Testis (tissue), 3 donors: ENCODE measurements around the gene ZNF850. TPM values are rescaled to one million over a fixed set of nuclear protein-coding genes. Genes with fewer than 3 reads are reported as not detected.

ENCODE experiments used
- DNase-seq: peaks from one replicate; pipeline ENCODE4 v3.0.0-alpha.2; 2019
- H3K27ac ChIP-seq, 2 donors: fragments of 200-600 bp; sonication (generic); one replicate each; pipeline ENCODE4 v1.5.1; 2019
- H3K27me3 ChIP-seq: fragments of 200-600 bp; sonication (generic); one replicate; pipeline ENCODE4 v1.5.1; 2019
- H3K36me3 ChIP-seq: fragments of 200-600 bp; sonication (generic); one replicate; pipeline ENCODE4 v1.5.1; 2017; ENCODE audit warnings: low read depth; ENCODE audit errors: missing control alignments
- H3K4me1 ChIP-seq: fragments of 200-600 bp; sonication (generic); one replicate; pipeline ENCODE4 v1.5.1; 2019
- H3K4me3 ChIP-seq, 2 donors: fragments of 200-600 bp; sonication (generic); one replicate each; pipeline ENCODE4 v1.5.1; 2017 to 2019
- H3K9me3 ChIP-seq: fragments of 200-600 bp; sonication (generic); one replicate; pipeline ENCODE4 v1.5.1; 2017
- CTCF ChIP-seq, 3 experiments: fragments of 450-650 bp in 2 of 3; fragments of 200-600 bp in 1 of 3; sonication (generic) in 1 of 3; IDR thresholded peaks; one replicate each; pipeline ENCODE4 v1.5.1; 2016 to 2019; ENCODE audit warnings: antibody characterized with exemption in 3 of 3, mild to moderate bottlenecking in 2 of 3, moderate library complexity in 1 of 3
- POLR2A ChIP-seq: fragments of 450-650 bp; IDR thresholded peaks from one replicate; pipeline ENCODE4 v1.6.1; 2017; ENCODE audit warnings: antibody characterized with exemption, mild to moderate bottlenecking, moderate library complexity
- whole genome bisulfite sequencing, 2 donors: methylation state at CpG; one replicate each; pipeline ENCODE4 v1.1.5; 2018; 5-methylcytosine and 5-hydroxymethylcytosine counted together
- intact Hi-C: fragments of 100-400 bp; cut with DNase I; formaldehyde crosslinking; loops from one replicate; pipeline ENCODE4 v1.15.1; 2023; ENCODE audit warnings: low total_unique reads
- polyA plus RNA-seq: library from polyadenylated mRNA; stranded (reverse); fragments of 350-450 nt; fragmentation: Illumina TruSeq; extraction: RNeasy Lipid Tissue Mini Kit (QIAGEN cat#74804); gene quantifications from one replicate; pipeline ENCODE4 v1.2.3, GENCODE V29; 2014; ENCODE audit warnings: low read depth, low replicate concordance; ENCODE audit not compliant: insufficient read depth
- total RNA-seq, 2 donors: library from RNA; depleted of rRNA; stranded (reverse); fragments of >200 nt; gene quantifications; one replicate each; pipeline ENCODE4 v1.2.3, GENCODE V29; 2016

ZNF850 gene
- total and polyA plus RNA-seq, 3 donors from 2014 or later: 4.1 to 17.8 (median 10.6) TPM

- no peak for TF ChIP-seq POLR2A
- no peak for TF ChIP-seq CTCF (IDR thresholded peaks at IDR 0.05)
Measured at GRCh38 chr19:36668646-36669045, 104.0 kb downstream of the ZNF850 start.

GRCh38 chr19:36665832-36666231, 106.8 kb downstream of the ZNF850 start:
- intact Hi-C loops: no loop called here
- WGBS, 2 donors: 44% methylated on average over 14 of the region's 14 CpGs
- DNase-seq: no peak
- H3K27me3 ChIP-seq: no peaks in the 10 kb centered on the region
- no peaks in the 10 kb centered on the region for H3K36me3 ChIP-seq
- peak overlapping the region; percentile 72 to 81 for H3K4me3 ChIP-seq
- no peaks in the 10 kb centered on the region for H3K4me1 ChIP-seq
- H3K27ac ChIP-seq: no peak overlapping the region
- no peaks in the 10 kb centered on the region for H3K9me3 ChIP-seq
- no peak for TF ChIP-seq CTCF (IDR thresholded peaks at IDR 0.05)
- TF ChIP-seq POLR2A: no peak

More at GRCh38 chr19:36668646-36669045, 104.0 kb downstream of the ZNF850 start:
- Histone ChIP-seq H3K27ac (no peak overlapping the region), H3K9me3 (no peaks in the 10 kb centered on the region), H3K4me1 (no peaks in the 10 kb centered on the region), H3K27me3 (no peaks in the 10 kb centered on the region), H3K36me3 (no peaks in the 10 kb centered on the region), H3K4me3 (no peak overlapping the region)
- DNase-seq: no peak
- intact Hi-C loops: no loop called here
- 64 to 79% methylated on average over 2 of the region's 2 CpGs for WGBS, 2 donors

Other genes starting within 250 kb of the ZNF850 start
- 10 to 100 TPM; 14.2 to 15.4 TPM for gene ZNF260, start 244.5 kb downstream of the ZNF850 start, total RNA-seq
- 5.7 TPM for gene ZNF260, start 244.5 kb downstream of the ZNF850 start, polyA plus RNA-seq
- 10 to 100 TPM; 20.3 to 20.5 TPM for gene ZNF529, start 199.5 kb downstream of the ZNF850 start, total RNA-seq
- 18.8 TPM for gene ZNF529, start 199.5 kb downstream of the ZNF850 start, polyA plus RNA-seq
- gene ZNF382, start 167.5 kb downstream of the ZNF850 start, total RNA-seq: 10 to 100 TPM; 21.7 to 26.8 TPM
- gene ZNF382, start 167.5 kb downstream of the ZNF850 start, polyA plus RNA-seq: 5.9 TPM
- gene ZNF461, start 106.0 kb downstream of the ZNF850 start, total RNA-seq: 10 to 100 TPM; 10.2 to 12.8 TPM
- gene ZNF461, start 106.0 kb downstream of the ZNF850 start, polyA plus RNA-seq: 13.0 TPM
- 10 to 100 TPM in 1 of 2 donors, 1 to 10 TPM in 1; 9.8 to 17.0 TPM for gene ZNF567, start 85.2 kb downstream of the ZNF850 start, total RNA-seq
- gene ZNF567, start 85.2 kb downstream of the ZNF850 start, polyA plus RNA-seq: 17.9 TPM
- gene ZNF790, start 65.6 kb upstream of the ZNF850 start, total RNA-seq: 1 to 10 TPM; 7.4 to 9.3 TPM
- gene ZNF790, start 65.6 kb upstream of the ZNF850 start, polyA plus RNA-seq: 16.9 TPM
- gene ZNF345, start 78.1 kb upstream of the ZNF850 start, total RNA-seq: 10 to 100 TPM in 1 of 2 donors, 1 to 10 TPM in 1; 9.5 to 14.4 TPM
- gene ZNF345, start 78.1 kb upstream of the ZNF850 start, polyA plus RNA-seq: 14.3 TPM
- gene ZNF829, start 143.5 kb upstream of the ZNF850 start, total RNA-seq: 10 to 100 TPM; 10.5 to 19.9 TPM
- gene ZNF829, start 143.5 kb upstream of the ZNF850 start, polyA plus RNA-seq: 12.1 TPM
- 10 to 100 TPM in 1 of 2 donors, 1 to 10 TPM in 1; 9.9 to 13.3 TPM for gene ZNF568, start 143.5 kb upstream of the ZNF850 start, total RNA-seq
- 8.1 TPM for gene ZNF568, start 143.5 kb upstream of the ZNF850 start, polyA plus RNA-seq